ENCODE measurements around the gene NCEH1. TPM values are rescaled to one million over a fixed set of nuclear protein-coding genes. Genes with fewer than 3 reads are reported as not detected.
A peak's percentile ranks its signal among the peaks of the same experiment; 100 is the strongest.
"Not testable (repeated sequence)": the region's sequence is repeated elsewhere in the genome, so short reads cannot be mapped to it uniquely, and the experiment has no call there.

Gene NCEH1, protein sequence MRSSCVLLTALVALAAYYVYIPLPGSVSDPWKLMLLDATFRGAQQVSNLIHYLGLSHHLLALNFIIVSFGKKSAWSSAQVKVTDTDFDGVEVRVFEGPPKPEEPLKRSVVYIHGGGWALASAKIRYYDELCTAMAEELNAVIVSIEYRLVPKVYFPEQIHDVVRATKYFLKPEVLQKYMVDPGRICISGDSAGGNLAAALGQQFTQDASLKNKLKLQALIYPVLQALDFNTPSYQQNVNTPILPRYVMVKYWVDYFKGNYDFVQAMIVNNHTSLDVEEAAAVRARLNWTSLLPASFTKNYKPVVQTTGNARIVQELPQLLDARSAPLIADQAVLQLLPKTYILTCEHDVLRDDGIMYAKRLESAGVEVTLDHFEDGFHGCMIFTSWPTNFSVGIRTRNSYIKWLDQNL
- 1 to 10 TPM; 2.3 to 5.8 (median 4.2) TPM for total RNA-seq

- Histone ChIP-seq H3K27me3 (no peaks in the 10 kb centered on the region), H3K9me3 (no peaks in the 10 kb centered on the region), H3K36me3 (no peaks in the 10 kb centered on the region), H3K4me1 (peaks cover 39% of the 10 kb centered on the region), H3K4me3 (peak within 1 kb of the TSS; percentile 85), H3K27ac (peak within 1 kb of the TSS; percentile 90)
- WGBS, result under 1% methylated on average over 25 of the region's 41 CpGs
- peak; percentile 95 for DNase-seq (ENCODE audit: low spot score in 2 of 2)
- no peak for TF ChIP-seq EP300 (IDR thresholded peaks at IDR 0.05)
- peak; percentile 46 to 81 for TF ChIP-seq CTCF (IDR thresholded peaks at IDR 0.05)
- TF ChIP-seq POLR2A (IDR thresholded peaks at IDR 0.05), result peak in 1 of 2 donors; percentile 70
- TF ChIP-seq POLR2AphosphoS5 (IDR thresholded peaks at IDR 0.05), result peak in 2 of 3 donors; percentile 41 to 50
These were observed at the start of gene NCEH1 for GRCh38 chr3:172710664-172711453. Gene NCEH1, minus strand, starts transcription at chr3:172711067. Its CDS starts 83 bp downstream, at chr3:172710984.

DNA sequence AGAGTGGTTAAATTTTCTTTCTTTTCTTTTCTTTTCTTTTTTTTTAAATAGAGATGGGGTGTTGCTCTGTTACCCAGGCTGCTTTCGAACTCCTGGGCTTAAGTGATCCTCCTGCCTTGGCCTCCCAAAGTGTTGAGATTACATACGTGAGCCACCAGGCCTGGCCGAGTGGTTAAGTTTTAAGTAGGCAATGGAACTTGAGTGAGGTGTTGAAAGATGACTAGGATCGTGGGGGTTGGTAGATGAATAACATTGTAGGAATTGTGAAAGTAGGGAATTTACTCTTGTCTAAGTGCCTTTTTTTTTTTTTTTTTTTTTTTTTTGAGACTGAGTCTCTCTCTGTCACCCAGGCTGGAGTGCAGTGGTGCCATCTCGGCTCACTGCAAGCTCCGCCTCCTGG is 49.5 kb upstream of the NCEH1 start:
- H3K27me3 ChIP-seq; H3K4me3 ChIP-seq; H3K9me3 ChIP-seq; H3K27ac ChIP-seq; H3K4me1 ChIP-seq; DNase-seq (ENCODE audit: low spot score in 2 of 2): not testable (repeated sequence)
- WGBS, result 97% methylated on average over 6 of the region's 6 CpGs
- peaks cover 23% of the 10 kb centered on the region for H3K36me3 ChIP-seq

- no peak for DNase-seq (ENCODE audit: low spot score in 2 of 2)
- TF ChIP-seq CTCF (IDR thresholded peaks at IDR 0.05) (no peak), EP300 (IDR thresholded peaks at IDR 0.05) (no peak), POLR2A (IDR thresholded peaks at IDR 0.05) (no peak), POLR2AphosphoS5 (IDR thresholded peaks at IDR 0.05) (no peak)
These were observed 42.3 kb upstream of the NCEH1 start for GRCh38 chr3:172753125-172753524.

GRCh38 chr3:172752651-172753050 is 41.8 kb upstream of the NCEH1 start:
- H3K36me3 ChIP-seq, result no peaks in the 10 kb centered on the region
- no peaks in the 10 kb centered on the region for H3K9me3 ChIP-seq
- no peak for DNase-seq (ENCODE audit: low spot score in 2 of 2)
- no peak overlapping the region for H3K27ac ChIP-seq
- H3K4me1 ChIP-seq, result peaks cover 28% of the 10 kb centered on the region
- no peaks in the 10 kb centered on the region for H3K27me3 ChIP-seq
- H3K4me3 ChIP-seq, result no peak overlapping the region
- TF ChIP-seq POLR2A (IDR thresholded peaks at IDR 0.05), result no peak
- TF ChIP-seq CTCF (IDR thresholded peaks at IDR 0.05), result no peak
- TF ChIP-seq POLR2AphosphoS5 (IDR thresholded peaks at IDR 0.05), result no peak
- TF ChIP-seq EP300 (IDR thresholded peaks at IDR 0.05), result no peak
- WGBS, result 98% methylated on average over 1 of the region's 1 CpG

More at GRCh38 chr3:172753125-172753524, 42.3 kb upstream of the NCEH1 start:
- Histone ChIP-seq H3K9me3 (no peaks in the 10 kb centered on the region), H3K27me3 (no peaks in the 10 kb centered on the region), H3K4me1 (peaks cover 28% of the 10 kb centered on the region), H3K27ac (no peak overlapping the region), H3K36me3 (no peaks in the 10 kb centered on the region), H3K4me3 (no peak overlapping the region)
- 93% methylated on average over 1 of the region's 1 CpG for WGBS

DNA sequence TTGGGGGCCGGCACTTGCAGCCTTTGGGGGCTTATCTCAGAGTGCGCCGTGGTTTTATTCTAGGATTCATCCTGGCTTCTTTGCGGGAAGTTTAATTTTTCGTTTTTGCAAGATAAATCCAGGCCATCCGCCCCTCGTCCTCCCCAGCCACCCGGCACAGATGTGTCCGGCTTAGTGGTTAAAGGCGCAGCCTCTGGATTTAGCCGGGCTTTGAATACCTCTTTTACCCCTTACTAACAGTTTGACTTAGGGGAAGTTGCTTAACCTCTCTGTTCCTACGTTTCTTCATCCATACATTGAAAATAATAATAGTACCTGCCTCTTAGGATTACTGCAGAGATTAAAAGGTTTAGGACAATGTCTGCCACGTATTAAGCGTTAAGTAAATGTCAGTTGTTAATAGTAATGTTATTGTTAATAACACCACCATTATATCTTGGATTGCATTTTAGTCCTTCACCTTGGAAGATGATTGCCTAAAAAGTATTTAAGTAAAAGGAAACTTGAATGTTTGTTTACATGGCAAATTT is 40.4 kb upstream of the NCEH1 start:
- Histone ChIP-seq H3K27ac (peak overlapping the region; percentile 63), H3K9me3 (no peaks in the 10 kb centered on the region), H3K4me1 (peaks cover 28% of the 10 kb centered on the region), H3K4me3 (peak overlapping the region; percentile 75), H3K36me3 (no peaks in the 10 kb centered on the region), H3K27me3 (no peaks in the 10 kb centered on the region)
- no peak for TF ChIP-seq POLR2AphosphoS5 (IDR thresholded peaks at IDR 0.05)
- no peak for TF ChIP-seq POLR2A (IDR thresholded peaks at IDR 0.05)
- no peak for TF ChIP-seq CTCF (IDR thresholded peaks at IDR 0.05)
- TF ChIP-seq EP300 (IDR thresholded peaks at IDR 0.05), result no peak
- DNase-seq (ENCODE audit: low spot score in 2 of 2), result no peak
- under 1% methylated on average over 14 of the region's 14 CpGs for WGBS
